MCF 10A (cell line): ENCODE measurements around the gene GAL3ST2. TPM values are rescaled to one million over a fixed set of nuclear protein-coding genes. Genes with fewer than 3 reads are reported as not detected.

Experiments used
- BruUV-seq: library from RNA; stranded (reverse); fragments of 400-500 nt; replicated peaks from 2 replicates; lab custom pipeline; 2021; lab: Mats Ljungman, UMichigan
- CTCF ChIA-PET: fragments of 300-600 bp; sonication (Branson Sonifier 250); formaldehyde crosslinking; extraction: SDS; loops from one replicate; lab custom pipeline; 2021; ENCODE audit warnings: antibody characterized with exemption, inconsistent platforms; lab: Yijun Ruan, JAX
- POLR2A ChIA-PET: fragments of 300-600, 350-650 bp; sonication (Branson Sonifier 250); formaldehyde crosslinking; extraction: SDS; loops from one replicate; lab custom pipeline; 2020; ENCODE audit warnings: antibody characterized with exemption, inconsistent platforms; lab: Yijun Ruan, JAX
- DNase-seq: peaks from one replicate; pipeline ENCODE4 v3.0.0-alpha.2; 2018; ENCODE audit not compliant: unreplicated experiment
- H3K27ac Mint-ChIP-seq: one replicate; pipeline ENCODE4 v1.8.0; 2022; ENCODE audit warnings: mild to moderate bottlenecking, low read depth, mixed read lengths; ENCODE audit not compliant: unreplicated experiment
- H3K27me3 Mint-ChIP-seq: one replicate; pipeline ENCODE4 v1.8.0; 2022; ENCODE audit warnings: mixed read lengths; ENCODE audit not compliant: insufficient read depth, unreplicated experiment
- H3K36me3 Mint-ChIP-seq: one replicate; pipeline ENCODE4 v1.8.0; 2022; ENCODE audit warnings: mild to moderate bottlenecking, moderate library complexity, mixed read lengths; ENCODE audit not compliant: insufficient read depth, unreplicated experiment
- H3K4me1 Mint-ChIP-seq: one replicate; pipeline ENCODE4 v1.8.0; 2022; ENCODE audit warnings: mixed read lengths; ENCODE audit not compliant: insufficient read depth, unreplicated experiment
- H3K4me3 Mint-ChIP-seq: one replicate; pipeline ENCODE4 v1.8.0; 2022; ENCODE audit warnings: mild to moderate bottlenecking, moderate library complexity, mixed read lengths; ENCODE audit not compliant: unreplicated experiment
- H3K9me3 Mint-ChIP-seq: one replicate; pipeline ENCODE4 v1.8.0; 2022; ENCODE audit warnings: mixed read lengths; ENCODE audit not compliant: unreplicated experiment
- intact Hi-C: fragments of 100-400 bp; cut with micrococcal nuclease; formaldehyde crosslinking; loops from 2 replicates; pipeline ENCODE4 v1.14.1; 2022
- total RNA-seq: library from RNA; stranded (reverse); gene quantifications from 2 replicates; pipeline ENCODE4 v1.2.3, GENCODE V29; 2022
- TF ChIP-seq, protein P1 (sequence below): fragments of 200-600 bp; IDR thresholded peaks from one replicate; pipeline ENCODE4 v1.8.0; 2022; ENCODE audit warnings: antibody characterized with exemption, mild to moderate bottlenecking; ENCODE audit not compliant: unreplicated experiment

Gene GAL3ST2
- total RNA-seq, 1 experiment from 2014 or later = not detected

DNA sequence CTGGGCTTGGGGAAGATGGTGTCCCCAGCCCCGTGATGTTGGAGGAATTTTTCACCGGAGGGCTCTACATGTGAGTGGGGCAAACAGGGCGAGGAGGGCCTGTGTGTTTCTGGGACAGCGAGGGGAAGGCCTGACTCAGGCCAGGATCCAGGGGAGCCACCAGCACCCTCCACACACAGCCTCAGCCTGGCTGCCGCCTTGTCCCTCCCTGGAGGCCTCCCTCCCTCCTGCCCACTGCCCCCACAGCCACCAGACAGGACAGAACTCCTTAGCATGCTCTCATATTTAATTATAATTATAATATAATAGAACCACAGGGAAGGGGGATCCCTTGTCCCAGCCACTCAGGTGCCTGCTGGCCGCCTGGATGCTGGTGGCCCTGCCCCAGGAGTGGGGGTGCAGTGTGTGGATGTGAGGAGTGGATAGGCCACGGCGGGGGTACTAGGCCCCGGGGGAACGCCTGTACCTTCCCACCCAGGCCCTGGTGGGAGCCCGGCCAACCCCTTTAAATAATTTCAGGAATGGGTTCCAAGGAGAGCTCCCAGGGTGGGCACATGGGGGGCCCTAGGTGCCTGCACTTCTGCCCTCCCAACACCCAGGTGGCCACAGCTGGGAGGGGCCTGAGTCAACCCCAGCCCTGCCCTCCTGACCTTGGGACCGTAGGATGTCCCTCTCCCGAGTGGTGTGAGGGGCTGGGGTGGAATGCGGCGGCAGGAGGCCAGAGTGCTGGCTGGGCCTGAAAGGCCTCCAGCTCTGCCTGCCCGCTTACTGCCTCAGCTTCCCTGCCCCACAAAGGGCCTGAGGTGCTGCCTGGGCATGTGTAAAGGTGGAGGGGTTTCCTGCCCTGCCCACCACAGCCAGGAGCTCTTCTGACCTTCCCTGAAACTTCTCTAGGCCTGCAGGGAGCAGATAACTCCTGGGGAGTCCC lies 73.3 kb downstream of the GAL3ST2 start:
- no peak for DNase-seq
- intact Hi-C loops = no loop called here
- no peaks in the 10 kb centered on the region for H3K4me1 Mint-ChIP-seq
- TF ChIP-seq, protein P1, sequence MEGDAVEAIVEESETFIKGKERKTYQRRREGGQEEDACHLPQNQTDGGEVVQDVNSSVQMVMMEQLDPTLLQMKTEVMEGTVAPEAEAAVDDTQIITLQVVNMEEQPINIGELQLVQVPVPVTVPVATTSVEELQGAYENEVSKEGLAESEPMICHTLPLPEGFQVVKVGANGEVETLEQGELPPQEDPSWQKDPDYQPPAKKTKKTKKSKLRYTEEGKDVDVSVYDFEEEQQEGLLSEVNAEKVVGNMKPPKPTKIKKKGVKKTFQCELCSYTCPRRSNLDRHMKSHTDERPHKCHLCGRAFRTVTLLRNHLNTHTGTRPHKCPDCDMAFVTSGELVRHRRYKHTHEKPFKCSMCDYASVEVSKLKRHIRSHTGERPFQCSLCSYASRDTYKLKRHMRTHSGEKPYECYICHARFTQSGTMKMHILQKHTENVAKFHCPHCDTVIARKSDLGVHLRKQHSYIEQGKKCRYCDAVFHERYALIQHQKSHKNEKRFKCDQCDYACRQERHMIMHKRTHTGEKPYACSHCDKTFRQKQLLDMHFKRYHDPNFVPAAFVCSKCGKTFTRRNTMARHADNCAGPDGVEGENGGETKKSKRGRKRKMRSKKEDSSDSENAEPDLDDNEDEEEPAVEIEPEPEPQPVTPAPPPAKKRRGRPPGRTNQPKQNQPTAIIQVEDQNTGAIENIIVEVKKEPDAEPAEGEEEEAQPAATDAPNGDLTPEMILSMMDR = no peak
- ChIA-PET POLR2A (no interaction called here), CTCF (interaction anchor here (0.6 kb wide), 1 partner anchor 175 kb away, joined by 3 read pairs; no protein-coding TSS in a partner anchor)
- no peak overlapping the region for H3K27ac Mint-ChIP-seq
- H3K9me3 Mint-ChIP-seq = no peaks in the 10 kb centered on the region
- H3K27me3 Mint-ChIP-seq = peaks cover 23% of the 10 kb centered on the region
- H3K36me3 Mint-ChIP-seq = no peaks in the 10 kb centered on the region
- no peak overlapping the region for H3K4me3 Mint-ChIP-seq
- no TSS peak for BruUV-seq

DNA sequence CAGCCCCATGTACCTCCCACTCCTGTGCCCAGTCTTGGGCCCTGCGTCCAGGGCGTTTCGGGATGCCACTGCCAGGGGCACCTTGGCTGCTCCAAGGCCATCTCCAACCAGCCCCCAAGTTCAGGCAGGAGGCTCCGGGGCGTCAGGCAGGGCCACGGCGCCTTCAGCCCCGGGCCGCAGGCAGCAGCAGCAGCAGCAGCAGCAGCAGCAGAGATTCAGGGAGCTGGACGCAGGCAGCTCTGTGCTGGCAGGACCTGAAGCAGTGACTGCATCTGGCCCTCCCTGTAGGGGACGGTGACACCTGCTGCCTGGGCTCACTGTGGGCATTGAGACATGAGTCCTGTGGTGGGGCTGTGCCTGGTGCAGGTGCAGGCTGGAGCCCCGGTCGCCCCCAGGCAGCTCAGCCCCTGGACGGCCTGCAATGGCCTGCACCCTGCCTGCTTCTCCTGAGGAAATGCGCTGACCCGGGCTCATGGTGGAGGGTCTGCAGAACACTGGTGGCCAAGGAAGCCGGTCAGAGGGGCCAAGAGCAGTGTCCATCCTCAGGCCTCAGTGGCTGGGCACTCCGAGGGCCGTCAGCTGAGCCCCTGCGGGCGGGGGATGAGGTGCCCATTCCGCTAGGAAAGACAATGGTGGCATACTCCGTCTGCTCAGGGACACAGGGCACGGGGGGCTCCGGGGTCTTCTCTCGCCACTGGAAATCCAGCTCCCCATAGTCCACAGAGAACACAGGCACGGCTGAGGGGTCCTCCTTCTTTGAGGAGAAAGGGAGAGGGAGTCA lies 74.1 kb downstream of the GAL3ST2 start:
- TF ChIP-seq, protein P1 = no peak
- CTCF ChIA-PET = no interaction called here
- POLR2A ChIA-PET = no interaction called here
- H3K9me3 Mint-ChIP-seq = no peaks in the 10 kb centered on the region
- BruUV-seq = no TSS peak
- no peaks in the 10 kb centered on the region for H3K36me3 Mint-ChIP-seq
- no peak overlapping the region for H3K27ac Mint-ChIP-seq
- H3K4me3 Mint-ChIP-seq = no peak overlapping the region
- intact Hi-C loops = no loop called here
- no peak for DNase-seq
- H3K4me1 Mint-ChIP-seq = no peaks in the 10 kb centered on the region
- peaks cover 15% of the 10 kb centered on the region for H3K27me3 Mint-ChIP-seq

DNA sequence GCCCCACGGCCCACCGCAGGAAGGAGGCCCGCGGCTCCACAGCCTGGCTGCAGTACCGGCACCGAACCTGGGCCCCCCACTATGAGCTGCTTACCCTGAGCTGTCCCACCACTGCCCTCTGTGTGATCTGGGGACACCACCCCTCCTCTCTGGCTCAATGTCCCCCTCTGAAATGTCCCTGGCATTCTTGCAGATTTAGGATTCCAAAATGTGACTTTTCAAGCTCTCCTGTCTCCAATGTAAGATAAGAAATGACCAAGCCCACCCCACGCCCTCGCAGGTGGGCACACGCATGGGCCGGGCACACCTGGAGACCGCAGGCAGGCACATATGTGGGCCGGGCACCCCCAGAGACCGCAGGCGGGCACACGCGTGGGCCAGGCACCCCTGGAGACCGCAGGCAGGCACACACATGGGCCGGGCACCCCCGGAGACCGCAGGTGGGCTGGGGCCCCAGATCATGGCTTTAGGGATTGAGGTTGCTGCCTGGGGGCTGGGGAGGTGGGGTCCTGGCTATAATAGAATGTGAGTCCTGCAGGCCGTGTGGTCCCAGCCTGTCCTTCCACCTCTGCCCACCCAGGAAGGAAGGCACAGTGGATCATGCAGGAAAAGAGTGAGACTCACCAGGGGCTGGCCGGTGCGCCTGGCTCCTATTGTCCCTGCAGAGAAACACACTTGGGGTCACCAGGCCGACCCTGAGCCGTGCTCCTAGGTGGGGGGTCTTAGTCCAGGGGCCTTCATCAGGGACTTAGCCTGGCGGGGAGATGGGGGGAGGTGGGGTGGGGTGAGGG lies 74.9 kb downstream of the GAL3ST2 start:
- Mint-ChIP-seq H3K36me3 (no peaks in the 10 kb centered on the region), H3K27ac (no peak overlapping the region), H3K27me3 (peaks cover 7% of the 10 kb centered on the region), H3K4me3 (no peak overlapping the region), H3K4me1 (no peaks in the 10 kb centered on the region), H3K9me3 (no peaks in the 10 kb centered on the region)
- ChIA-PET CTCF (interaction anchor here (1.0 kb wide), 1 partner anchor 27 kb away, joined by 5 read pairs; no protein-coding TSS in a partner anchor), POLR2A (no interaction called here)
- intact Hi-C loops = no loop called here
- TF ChIP-seq, protein P1 = no peak
- no TSS peak for BruUV-seq
- DNase-seq = no peak
